Left hindlimb (tissue), 1 donor: Measurements from ENCODE around the gene DHCR24.

Experiments
- DNase-seq: peaks from one replicate; pipeline ENCODE4 v3.0.0-alpha.2; 2018

Gene DHCR24

GRCh38 chr1:54814571-54814970 lies 72.4 kb downstream of the DHCR24 start:
- DNase-seq = no peak

GRCh38 chr1:54814126-54814498 lies 72.9 kb downstream of the DHCR24 start:
- no peak for DNase-seq

- DNase-seq = no peak
Measured at GRCh38 chr1:54813485-54814125, 73.4 kb downstream of the DHCR24 start.

- no peak for DNase-seq
Measured at GRCh38 chr1:54812801-54813484, 74.1 kb downstream of the DHCR24 start.

- no peak for DNase-seq
Measured at GRCh38 chr1:54811739-54812655, 75.0 kb downstream of the DHCR24 start.

GRCh38 chr1:54811066-54811465 lies 75.9 kb downstream of the DHCR24 start:
- no peak for DNase-seq

GRCh38 chr1:54810153-54810942 lies 76.6 kb downstream of the DHCR24 start:
- peak; percentile 67 for DNase-seq

GRCh38 chr1:54809496-54810074 lies 77.4 kb downstream of the DHCR24 start:
- DNase-seq = no peak

GRCh38 chr1:54808443-54809207 lies 78.4 kb downstream of the DHCR24 start:
- no peak for DNase-seq

GRCh38 chr1:54807756-54808155 lies 79.2 kb downstream of the DHCR24 start:
- no peak for DNase-seq

- no peak for DNase-seq
Measured at GRCh38 chr1:54806931-54807611, 79.9 kb downstream of the DHCR24 start.

- DNase-seq = no peak
Measured at GRCh38 chr1:54805981-54806381, 81.0 kb downstream of the DHCR24 start.

GRCh38 chr1:54805466-54805865 lies 81.5 kb downstream of the DHCR24 start:
- no peak for DNase-seq

- no peak for DNase-seq
Measured at GRCh38 chr1:54804471-54805132, 82.4 kb downstream of the DHCR24 start.

GRCh38 chr1:54803761-54804470 lies 83.1 kb downstream of the DHCR24 start:
- no peak for DNase-seq

- DNase-seq = peak; percentile 33
Measured at GRCh38 chr1:54800899-54801759, 85.9 kb downstream of the DHCR24 start, which contains the start of gene TTC22. Gene TTC22 (minus strand): TSS chr1:54801323. CDS start chr1:54801163, 160 bp downstream.

GRCh38 chr1:54800041-54800898 lies 86.7 kb downstream of the DHCR24 start:
- peak; percentile 21 for DNase-seq
